GM23248 (cell line): ENCODE data around the gene KCNH4.

Experiments
- EZH2 ChIP-seq: fragments of 200-600 bp; sonication (generic); IDR thresholded peaks from 2 replicates; pipeline ENCODE4 v1.6.1; 2018; ENCODE audit warnings: antibody characterized with exemption, mild to moderate bottlenecking; ENCODE audit not compliant: insufficient read depth, poor library complexity, severe bottlenecking
- EZH2phosphoT487 ChIP-seq: fragments of 200-600 bp; sonication (generic); IDR thresholded peaks from 2 replicates; pipeline ENCODE4 v1.6.1; 2018; ENCODE audit warnings: antibody characterized with exemption, moderate library complexity, mild to moderate bottlenecking, low read depth; ENCODE audit not compliant: insufficient read depth

- TF ChIP-seq EZH2phosphoT487 (no peak), EZH2 (no peak)
Observed at GRCh38 chr17:42203354-42203753, 22.4 kb upstream of the KCNH4 start.
